HCT116 (cell line): Measurements from ENCODE around the gene ST6GAL2. TPM values are rescaled to one million over a fixed set of nuclear protein-coding genes. Genes with fewer than 3 reads are reported as not detected.

ENCODE experiments used
- ATAC-seq: fragments of 200-7000 bp; cut with Tn5 transposase; 2 replicates; pipeline ENCODE4 v1.9.1; 2020; ENCODE audit warnings: mild to moderate bottlenecking, moderate library complexity
- BruUV-seq: library from RNA; stranded (reverse); fragments of 400-500 nt; replicated peaks from 2 replicates; lab custom pipeline; 2021; lab: Mats Ljungman, UMichigan
- CTCF ChIA-PET: fragments of 300-600 bp; sonication (Branson Sonifier 250); formaldehyde crosslinking; loops from one replicate; lab custom pipeline; 2021; ENCODE audit warnings: antibody characterized with exemption; lab: Charles Lee
- POLR2A ChIA-PET: fragments of 300-600, 350-600 bp; sonication (Branson Sonifier 250); formaldehyde crosslinking; loops from one replicate; lab custom pipeline; 2021; ENCODE audit warnings: antibody characterized with exemption; lab: Charles Lee
- RAD21 ChIA-PET, 2 experiments: fragments of 300-600 bp; sonication (Branson Sonifier 250); formaldehyde crosslinking; loops; one replicate each; lab custom pipeline; 2023; ENCODE audit warnings: low total read pairs in 2 of 2; ENCODE audit not compliant: uncharacterized antibody in 2 of 2, unreplicated experiment in 2 of 2, low non-redundant PET in 1 of 2; lab: Charles Lee
- DNase-seq: peaks from one replicate; pipeline ENCODE4 v3.0.0-alpha.2; 2010; ENCODE audit warnings: low read depth, low spot score
- H2AFZ ChIP-seq: fragments of 200-600 bp; shearing (Covaris generic), sonication (generic); 2 replicates; pipeline ENCODE4 v1.6.1; 2017; ENCODE audit warnings: low read depth, mixed run types, mixed read lengths, antibody characterized with exemption, low read length; ENCODE audit not compliant: poor library complexity, severe bottlenecking
- H3K27ac ChIP-seq: 2 replicates; pipeline ENCODE4 v1.5.1; 2012; ENCODE audit warnings: low read depth, low read length
- H3K27me3 ChIP-seq: fragments of 200-600 bp; sonication (generic); 2 replicates; pipeline ENCODE4 v1.6.1; 2016; ENCODE audit warnings: mixed run types, low read length, mixed read lengths; ENCODE audit not compliant: insufficient read depth
- H3K36me3 ChIP-seq, 2 experiments: fragments of 200-500 bp in 1 of 2; fragments of 200-600 bp in 1 of 2; sonication (Bioruptor generic) in 1 of 2; sonication (generic) in 1 of 2; 2 replicates each; pipeline versions ENCODE4 v1.5.1 to v1.6.1; 2014 to 2016; ENCODE audit warnings: low read length in 2 of 2, inconsistent platforms in 1 of 2, mixed read lengths in 1 of 2, mixed run types in 1 of 2; ENCODE audit not compliant: insufficient read depth in 2 of 2, control insufficient read depth in 1 of 2
- H3K4me1 ChIP-seq, 2 experiments: fragments of 200-600 bp in 1 of 2; sonication (generic) in 1 of 2; 2 replicates each; pipeline versions ENCODE4 v1.5.1 to v1.6.1; 2012 to 2017; ENCODE audit warnings: low read length in 2 of 2, inconsistent platforms in 1 of 2, mild to moderate bottlenecking in 1 of 2, mixed read lengths in 1 of 2, mixed run types in 1 of 2, moderate library complexity in 1 of 2; ENCODE audit not compliant: insufficient read depth in 2 of 2, control insufficient read depth in 1 of 2
- H3K4me2 ChIP-seq: fragments of 200-600 bp; sonication (generic); 2 replicates; pipeline ENCODE4 v1.6.1; 2017; ENCODE audit warnings: mixed run types, low read length, mixed read lengths
- H3K4me3 ChIP-seq, 2 experiments: fragments of 200-600 bp in 1 of 2; sonication (generic) in 1 of 2; replicated peaks in 1 of 2; 2 replicates each; pipeline ENCODE4 v1.5.1; 2011 to 2016; ENCODE audit warnings: low read length in 2 of 2, control low read depth in 1 of 2, low read depth in 1 of 2, mild to moderate bottlenecking in 1 of 2, mixed read lengths in 1 of 2, mixed run types in 1 of 2
- H3K79me2 ChIP-seq: fragments of 200-600 bp; sonication (generic); 2 replicates; pipeline ENCODE4 v1.6.1; 2017; ENCODE audit warnings: mild to moderate bottlenecking, mixed run types, low read length, moderate library complexity, mixed read lengths; ENCODE audit not compliant: insufficient read depth
- H3K9ac ChIP-seq: fragments of 200-600 bp; sonication (generic); 2 replicates; pipeline ENCODE4 v1.6.1; 2016; ENCODE audit warnings: low read length, mixed read lengths
- H3K9me2 ChIP-seq: fragments of 200-600 bp; sonication (generic), shearing (Covaris generic); 2 replicates; pipeline ENCODE4 v1.6.1; 2017; ENCODE audit warnings: mixed run types, mild to moderate bottlenecking, moderate library complexity; ENCODE audit not compliant: insufficient read depth
- H3K9me3 ChIP-seq, 2 experiments: fragments of 200-500 bp in 1 of 2; fragments of 200-600 bp in 1 of 2; sonication (Bioruptor generic) in 1 of 2; sonication (generic) in 1 of 2; 2 replicates each; pipeline ENCODE4 v1.6.1; 2014 to 2017; ENCODE audit warnings: low read length in 2 of 2, mixed read lengths in 2 of 2, inconsistent platforms in 1 of 2, low read depth in 1 of 2, mild to moderate bottlenecking in 1 of 2, mixed run types in 1 of 2, moderate library complexity in 1 of 2; ENCODE audit not compliant: control insufficient read depth in 1 of 2, insufficient read depth in 1 of 2
- H4K20me1 ChIP-seq: fragments of 200-600 bp; sonication (generic), shearing (Covaris generic); 2 replicates; pipeline ENCODE4 v1.6.1; 2017; ENCODE audit warnings: mixed run types, mild to moderate bottlenecking, moderate library complexity; ENCODE audit not compliant: insufficient read depth
- CTCF ChIP-seq, 3 experiments: fragments of 200-600 bp in 1 of 3; sonication (generic) in 1 of 3; IDR thresholded peaks in 2 of 3; conservative IDR thresholded peaks in 1 of 3; 2 replicates each; pipeline ENCODE4 v1.5.1; 2012 to 2017; ENCODE audit warnings: low read depth in 2 of 3, low read length in 2 of 3, antibody characterized with exemption in 1 of 3, borderline replicate concordance in 1 of 3, control low read depth in 1 of 3, mild to moderate bottlenecking in 1 of 3, mixed read lengths in 1 of 3, mixed run types in 1 of 3, moderate library complexity in 1 of 3; ENCODE audit not compliant: insufficient read depth in 1 of 3
- POLR2AphosphoS5 ChIP-seq: IDR thresholded peaks from 2 replicates; pipeline ENCODE4 v1.6.1; 2011; ENCODE audit warnings: mild to moderate bottlenecking, low read depth, low read length, moderate library complexity
- RAD21 ChIP-seq: IDR thresholded peaks from 2 replicates; pipeline ENCODE4 v1.6.1; 2012; ENCODE audit warnings: low read depth, mild to moderate bottlenecking
- ZBTB33 ChIP-seq: IDR thresholded peaks from 2 replicates; pipeline ENCODE4 v1.6.1; 2011; ENCODE audit warnings: mild to moderate bottlenecking, low read length, moderate library complexity; ENCODE audit not compliant: insufficient replicate concordance; ENCODE audit errors: extremely low read depth
- intact Hi-C: fragments of 100-400 bp; cut with micrococcal nuclease; formaldehyde crosslinking; loops from 2 replicates; pipeline ENCODE4 v1.10.0; 2022
- total RNA-seq: library from RNA; stranded (reverse); gene quantifications from one replicate; pipeline ENCODE4 v1.2.1, GENCODE V29; 2021; ENCODE audit not compliant: unreplicated experiment
- TF ChIP-seq, protein P1 (sequence below): IDR thresholded peaks from 2 replicates; pipeline ENCODE4 v1.6.1; 2012

Gene ST6GAL2
- total RNA-seq, 1 experiment from 2014 or later = not detected

DNA sequence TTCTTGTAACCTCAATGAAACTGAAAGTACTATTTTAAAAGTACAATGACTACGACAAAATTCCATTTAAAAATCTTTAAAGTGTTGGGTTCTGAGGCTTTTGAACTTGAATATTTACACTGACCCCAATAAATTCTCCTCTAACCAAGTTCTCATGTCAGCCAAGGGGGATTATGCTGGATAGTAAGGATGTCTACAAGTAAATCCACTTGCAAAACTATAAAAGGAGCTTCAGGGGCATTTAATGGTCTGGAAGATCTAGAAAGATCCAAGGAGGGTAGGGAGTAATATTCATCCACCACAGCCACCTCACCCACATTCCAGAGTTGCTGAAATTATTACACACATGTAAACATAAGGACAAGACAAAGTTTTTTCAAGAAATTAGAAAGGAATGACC, 81.8 kb downstream of the ST6GAL2 start:
- POLR2A ChIA-PET = no interaction called here
- Histone ChIP-seq H3K79me2 (no peaks in the 10 kb centered on the region), H3K4me1 (no peaks in the 10 kb centered on the region), H3K4me2 (no peak overlapping the region), H3K9me3 (peaks cover 0 to 8% of the 10 kb centered on the region in 2 experiments; a peak in 1 of 4 replicates), H3K27me3 (no peaks in the 10 kb centered on the region), H3K27ac (no peak overlapping the region), H3K4me3 (no peak overlapping the region), H4K20me1 (no peaks in the 10 kb centered on the region)
- CTCF ChIA-PET = no interaction called here
- RAD21 ChIA-PET = no interaction called here
- ATAC-seq (no peak), DNase-seq (no peak)
- no TSS peak for BruUV-seq
- no peak for TF ChIP-seq POLR2AphosphoS5
- TF ChIP-seq CTCF (IDR thresholded peaks at IDR 0.05 in 2 of 3, conservative IDR thresholded peaks at IDR 0.05 in 1 of 3; ENCODE audit: borderline replicate concordance in 1 of 3, insufficient read depth in 1 of 3, low read depth in 2 of 3, low read length in 2 of 3) = no peak
- TF ChIP-seq ZBTB33 = no peak
- TF ChIP-seq RAD21 = no peak
- TF ChIP-seq, protein P1, sequence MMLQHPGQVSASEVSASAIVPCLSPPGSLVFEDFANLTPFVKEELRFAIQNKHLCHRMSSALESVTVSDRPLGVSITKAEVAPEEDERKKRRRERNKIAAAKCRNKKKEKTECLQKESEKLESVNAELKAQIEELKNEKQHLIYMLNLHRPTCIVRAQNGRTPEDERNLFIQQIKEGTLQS = no peak
- TF ChIP-seq, all 23 proteins: peak for 0
- Histone ChIP-seq H3K9me2 (no peaks in the 10 kb centered on the region), H2AFZ (no peak overlapping the region), H3K9ac (no peak overlapping the region), H3K36me3 (no peaks in the 10 kb centered on the region)
- intact Hi-C loops = no loop called here
